ENCODE data around the gene ZGPAT.

The ZGPAT gene

DNA sequence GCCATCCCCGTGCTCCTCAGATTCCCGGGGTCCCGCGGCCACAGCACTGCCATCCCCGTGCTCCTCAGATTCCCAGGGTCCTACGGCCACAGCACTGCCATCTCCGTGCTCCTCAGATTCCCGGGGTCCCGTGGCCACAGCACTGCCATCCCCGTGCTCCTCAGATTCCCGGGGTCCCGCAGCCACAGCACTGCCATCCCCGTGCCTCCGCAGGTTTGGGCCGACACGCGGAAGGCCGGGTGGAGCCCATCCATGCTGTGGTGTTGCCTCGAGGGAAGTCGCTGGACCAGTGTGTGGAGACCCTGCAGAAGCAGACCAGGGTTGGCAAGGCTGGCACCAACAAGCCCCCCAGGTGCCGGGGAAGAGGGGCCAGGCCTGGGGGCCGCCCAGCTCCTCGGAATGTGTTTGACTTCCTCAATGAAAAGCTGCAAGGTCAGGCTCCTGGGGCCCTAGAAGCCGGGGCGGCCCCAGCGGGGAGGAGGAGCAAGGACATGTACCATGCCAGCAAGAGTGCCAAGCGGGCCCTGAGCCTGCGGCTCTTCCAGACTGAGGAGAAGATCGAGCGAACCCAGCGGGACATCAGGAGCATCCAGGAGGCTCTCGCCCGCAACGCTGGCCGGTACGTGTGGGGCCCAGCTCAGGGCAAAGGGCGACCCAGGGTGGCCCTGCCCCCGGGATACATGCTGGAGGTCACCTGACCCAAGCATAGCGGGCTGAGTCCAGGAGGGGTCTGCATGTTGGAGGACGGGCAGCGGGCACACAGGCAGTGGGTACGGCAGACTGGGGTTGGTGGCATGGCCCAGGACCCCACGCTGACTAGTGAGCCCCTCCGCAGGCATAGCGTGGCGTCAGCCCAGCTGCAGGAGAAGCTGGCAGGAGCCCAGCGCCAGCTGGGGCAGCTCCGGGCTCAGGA, 27.4 kb downstream of the ZGPAT start:
- DNase-seq: no peak

DNA sequence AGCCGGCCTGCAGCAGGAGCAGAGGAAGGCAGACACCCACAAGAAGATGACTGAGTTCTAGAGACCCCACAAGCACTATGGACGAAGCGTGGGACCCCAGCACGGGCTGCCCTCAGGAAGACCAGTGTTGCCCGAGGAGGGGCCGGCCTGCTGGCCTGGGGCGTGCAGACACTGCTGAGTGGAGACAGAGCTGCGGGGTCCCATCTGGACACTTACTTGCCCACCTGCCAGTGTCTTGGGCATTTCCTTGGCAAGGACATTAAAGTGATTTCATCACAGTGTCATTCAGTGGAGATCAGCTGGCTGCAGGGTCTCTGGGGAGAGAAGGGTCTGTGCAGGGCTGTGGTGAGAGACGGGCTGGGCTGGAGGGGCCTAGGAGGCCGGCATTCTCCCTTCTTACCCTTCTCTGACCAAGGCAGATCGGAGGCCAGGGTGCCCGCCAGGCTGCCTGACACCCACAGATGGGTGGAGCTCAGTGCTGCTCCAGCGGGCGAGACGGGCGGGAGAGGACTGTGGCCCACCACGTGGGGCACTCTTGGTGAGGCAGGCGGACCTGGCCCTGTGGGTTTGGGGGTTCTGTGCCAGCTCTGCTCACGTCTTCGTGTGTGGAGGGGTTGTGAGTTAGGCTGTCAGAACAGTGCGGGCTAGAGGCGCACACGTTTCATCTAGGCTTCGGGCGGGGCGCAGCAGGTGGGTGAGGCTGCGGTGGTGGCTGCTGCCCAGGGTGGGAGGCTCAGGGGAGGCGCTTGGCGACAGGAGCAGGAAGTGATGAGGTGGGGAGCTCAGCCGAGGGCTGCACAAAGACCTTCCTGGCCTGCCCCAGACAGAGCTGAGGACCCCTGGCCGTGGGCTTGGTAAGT, 28.2 kb downstream of the ZGPAT start, which contains the start of gene LIME1:
LIME1 (plus strand) TSS at position 806 of the 860 bp plus-strand sequence. CDS start 886 bp downstream, outside the sequence.
- no peak for DNase-seq

DNA sequence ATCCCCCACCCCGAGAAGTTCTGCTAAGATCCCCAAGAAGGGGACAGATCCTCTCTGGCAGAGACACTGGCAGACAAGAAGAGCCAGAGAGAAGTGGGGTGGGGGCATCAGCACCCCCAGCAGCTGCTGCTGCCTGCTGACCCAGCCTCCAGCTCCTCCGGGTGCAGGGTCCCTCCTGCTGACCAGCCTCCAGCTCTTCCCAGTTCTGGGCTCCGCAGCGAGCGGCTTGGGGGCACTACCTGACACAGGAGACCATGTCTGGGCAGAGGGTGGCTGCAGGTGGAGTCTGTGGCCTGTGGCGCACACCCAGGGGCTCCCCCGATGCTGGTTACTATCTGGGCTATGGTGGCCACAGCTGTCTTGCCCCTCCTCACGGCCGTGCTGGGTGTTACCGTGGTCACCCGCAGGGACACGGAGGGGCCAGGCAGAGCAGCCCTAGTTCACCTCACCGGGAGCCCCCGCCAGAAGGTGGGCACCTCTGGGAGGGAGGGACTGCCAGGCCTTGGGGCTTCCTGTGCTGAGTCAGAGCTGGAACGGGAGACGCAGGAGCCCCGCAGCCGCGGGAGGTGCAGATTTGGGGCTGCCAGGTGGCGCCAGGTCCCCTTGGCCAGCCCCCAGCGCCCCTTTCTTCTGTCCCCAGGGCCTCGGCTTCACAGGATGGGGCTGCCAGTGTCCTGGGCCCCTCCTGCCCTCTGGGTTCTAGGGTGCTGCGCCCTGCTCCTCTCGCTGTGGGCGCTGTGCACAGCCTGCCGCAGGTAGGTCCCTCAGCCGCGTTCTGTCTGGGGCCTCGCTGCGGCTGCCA, 29.3 kb downstream of the ZGPAT start:
- no peak for DNase-seq

DNA sequence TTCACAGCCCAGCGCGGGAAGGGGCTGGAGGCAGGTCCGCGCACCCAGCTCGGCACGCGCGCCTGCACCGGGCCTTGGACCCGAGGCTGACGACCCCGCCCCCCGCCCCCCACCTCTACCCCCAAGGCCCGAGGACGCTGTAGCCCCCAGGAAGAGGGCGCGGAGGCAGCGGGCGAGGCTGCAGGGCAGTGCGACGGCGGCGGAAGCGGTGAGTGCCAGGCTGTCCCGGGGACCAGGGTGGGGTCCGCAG, 29.8 kb downstream of the ZGPAT start:
- no peak for DNase-seq

DNA sequence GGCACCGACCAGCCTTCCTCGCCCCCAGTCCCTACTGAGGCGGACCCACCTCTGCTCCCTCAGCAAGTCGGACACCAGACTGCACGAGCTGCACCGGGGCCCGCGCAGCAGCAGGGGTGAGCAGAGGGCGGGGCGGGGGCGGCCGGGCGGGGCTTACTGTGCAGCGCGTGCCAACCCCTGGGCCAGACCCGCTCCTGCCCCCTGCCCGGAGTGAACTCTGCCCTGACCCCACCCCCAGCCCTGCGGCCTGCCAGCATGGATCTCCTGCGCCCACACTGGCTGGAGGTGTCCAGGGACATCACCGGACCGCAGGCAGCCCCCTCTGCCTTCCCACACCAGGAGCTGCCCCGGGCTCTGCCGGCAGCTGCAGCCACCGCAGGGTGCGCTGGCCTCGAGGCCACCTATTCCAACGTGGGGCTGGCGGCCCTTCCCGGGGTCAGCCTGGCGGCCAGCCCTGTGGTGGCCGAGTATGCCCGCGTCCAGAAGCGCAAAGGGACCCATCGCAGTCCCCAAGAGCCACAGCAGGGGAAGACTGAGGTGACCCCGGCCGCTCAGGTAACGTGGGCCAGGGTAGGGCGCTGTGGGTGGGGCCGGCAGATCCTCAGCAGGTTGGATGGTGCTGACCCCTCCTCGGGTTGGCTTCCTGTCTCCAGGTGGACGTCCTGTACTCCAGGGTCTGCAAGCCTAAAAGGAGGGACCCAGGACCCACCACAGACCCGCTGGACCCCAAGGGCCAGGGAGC, 30.3 kb downstream of the ZGPAT start:
- no peak for DNase-seq

DNA sequence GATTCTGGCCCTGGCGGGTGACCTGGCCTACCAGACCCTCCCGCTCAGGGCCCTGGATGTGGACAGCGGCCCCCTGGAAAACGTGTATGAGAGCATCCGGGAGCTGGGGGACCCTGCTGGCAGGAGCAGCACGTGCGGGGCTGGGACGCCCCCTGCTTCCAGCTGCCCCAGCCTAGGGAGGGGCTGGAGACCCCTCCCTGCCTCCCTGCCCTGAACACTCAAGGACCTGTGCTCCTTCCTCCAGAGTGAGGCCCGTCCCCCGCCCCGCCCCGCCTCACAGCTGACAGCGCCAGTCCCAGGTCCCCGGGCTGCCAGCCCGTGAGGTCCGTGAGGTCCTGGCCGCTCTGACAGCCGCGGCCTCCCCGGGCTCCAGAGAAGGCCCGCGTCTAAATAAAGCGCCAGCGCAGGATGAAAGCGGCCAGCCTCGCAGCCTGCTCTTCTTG, 30.9 kb downstream of the ZGPAT start:
- DNase-seq: no peak

DNA sequence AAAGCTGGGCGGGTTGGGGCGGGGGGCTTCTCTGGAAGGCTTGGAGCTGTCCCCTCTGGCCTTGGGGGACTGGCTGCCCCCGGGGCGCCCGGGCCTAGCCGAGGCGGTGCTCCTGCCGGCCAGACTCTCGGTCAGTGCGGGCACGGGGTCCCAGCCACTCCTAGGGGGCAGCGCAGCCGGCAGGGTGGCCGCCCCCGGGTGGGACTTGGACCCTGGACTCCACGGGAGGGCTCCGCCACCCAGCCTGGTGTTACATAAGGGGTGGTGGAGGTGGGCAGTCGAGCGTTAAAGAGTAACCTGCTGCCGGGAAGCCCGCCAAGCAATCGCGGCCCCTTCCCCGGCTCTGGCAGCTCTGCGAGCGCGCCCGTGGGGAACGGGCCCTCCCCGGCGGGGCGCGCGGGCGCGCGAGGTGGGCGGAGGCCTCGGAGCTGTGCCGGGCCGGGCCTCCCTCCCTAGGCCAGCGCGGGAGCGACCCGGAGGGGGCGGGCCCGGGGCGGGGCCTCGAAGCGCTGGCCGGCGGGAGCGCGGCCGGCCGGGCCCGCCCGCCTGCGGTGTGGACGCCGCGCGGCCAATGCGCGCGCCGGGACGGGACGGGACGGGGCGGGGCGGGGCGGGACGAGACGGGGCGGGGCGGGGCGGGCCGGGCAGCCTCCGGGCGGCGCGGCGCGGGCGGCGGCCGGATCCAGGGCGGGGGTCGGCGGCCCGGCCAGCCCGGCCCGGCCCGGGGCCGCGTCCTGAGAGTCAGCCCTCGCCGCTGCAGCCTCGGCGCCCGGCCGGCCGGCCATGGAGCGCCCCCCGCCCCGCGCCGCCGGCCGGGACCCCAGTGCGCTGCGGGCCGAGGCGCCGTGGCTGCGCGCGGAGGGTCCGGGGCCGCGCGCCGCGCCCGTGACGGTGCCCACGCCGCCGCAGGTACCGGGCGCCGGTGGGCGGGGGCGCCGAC, 31.6 kb downstream of the ZGPAT start, which contains the start of gene SLC2A4RG:
SLC2A4RG (plus strand) TSS at position 647 of the 940 bp plus-strand sequence; CDS start at position 784, 137 bp downstream.
- DNase-seq: peak; percentile 63

DNA sequence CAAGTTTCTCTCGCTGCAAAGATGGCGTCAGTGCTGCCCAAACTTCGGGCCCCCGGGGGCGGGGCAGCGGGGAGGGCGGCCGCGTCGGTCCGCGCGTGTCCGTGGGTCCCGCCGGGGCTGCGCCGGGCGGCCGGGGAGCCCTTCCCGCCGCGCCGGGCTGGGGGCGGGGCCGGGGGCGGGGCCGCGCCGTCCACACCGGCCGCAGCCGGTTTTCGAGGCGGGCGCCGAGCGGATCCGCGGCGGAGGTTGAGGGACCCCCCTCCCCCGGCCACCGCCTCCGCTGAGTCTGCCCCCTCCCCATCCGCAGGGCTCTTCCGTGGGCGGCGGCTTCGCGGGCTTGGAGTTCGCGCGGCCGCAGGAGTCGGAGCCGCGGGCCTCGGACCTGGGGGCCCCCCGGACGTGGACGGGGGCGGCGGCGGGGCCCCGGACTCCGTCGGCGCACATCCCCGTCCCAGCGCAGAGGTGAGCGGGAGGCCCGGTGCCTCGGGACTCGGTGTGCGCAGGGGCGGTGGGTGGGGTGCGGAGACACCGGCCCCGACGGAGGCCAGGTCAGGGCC, 32.3 kb downstream of the ZGPAT start:
- peak; percentile 33 for DNase-seq

DNA sequence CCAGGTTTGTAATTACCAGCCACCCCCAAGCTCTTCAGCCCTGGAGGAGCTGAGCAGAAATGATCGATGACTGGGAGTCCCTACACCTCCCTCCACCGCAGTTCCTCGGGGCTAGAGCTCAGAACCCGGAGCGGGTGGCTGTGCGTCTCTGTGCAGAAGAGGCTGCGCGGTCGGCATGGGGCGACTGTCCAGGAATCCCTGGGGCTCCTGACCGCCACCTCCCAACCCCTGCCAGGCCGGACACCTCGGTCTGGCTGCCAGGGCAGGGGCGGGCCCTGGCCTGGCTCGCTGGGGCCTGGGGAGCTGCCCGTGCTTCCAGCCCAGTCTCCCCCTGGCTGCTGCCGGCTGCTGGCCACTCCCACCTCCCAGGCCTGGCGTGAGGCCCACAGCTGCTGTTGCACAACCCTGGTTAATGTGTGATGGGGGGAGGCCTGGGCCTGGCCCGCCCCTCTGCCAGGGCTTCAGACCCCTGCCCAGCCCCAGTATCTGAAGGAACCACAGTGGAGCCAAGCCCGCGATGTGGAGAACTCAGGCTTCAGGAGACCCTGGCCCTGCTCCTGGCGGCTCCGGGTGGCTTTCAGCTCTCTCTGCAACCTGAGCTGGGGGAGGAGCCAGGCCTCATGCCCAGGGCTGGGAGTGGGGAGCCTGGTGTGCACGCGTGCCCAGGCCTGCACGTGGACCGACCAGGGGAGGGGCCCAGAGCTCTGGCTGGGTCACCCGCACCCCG, 33.0 kb downstream of the ZGPAT start:
- peak; percentile 50 for DNase-seq

DNA sequence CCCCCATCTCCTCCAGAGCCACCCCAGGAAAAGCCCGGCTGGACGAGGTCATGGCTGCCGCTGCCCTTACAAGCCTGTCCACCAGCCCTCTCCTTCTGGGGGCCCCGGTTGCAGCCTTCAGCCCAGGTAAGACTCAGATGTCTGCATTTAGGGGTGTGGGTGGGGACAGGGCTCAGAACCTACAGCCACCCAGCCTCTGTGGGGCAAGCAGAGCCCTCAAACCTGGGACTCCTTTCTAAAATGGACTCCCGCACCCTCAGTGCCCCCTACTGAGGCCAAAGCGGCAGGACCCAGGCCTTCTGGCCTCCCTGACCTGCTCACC, 33.5 kb downstream of the ZGPAT start:
- DNase-seq: no peak

DNA sequence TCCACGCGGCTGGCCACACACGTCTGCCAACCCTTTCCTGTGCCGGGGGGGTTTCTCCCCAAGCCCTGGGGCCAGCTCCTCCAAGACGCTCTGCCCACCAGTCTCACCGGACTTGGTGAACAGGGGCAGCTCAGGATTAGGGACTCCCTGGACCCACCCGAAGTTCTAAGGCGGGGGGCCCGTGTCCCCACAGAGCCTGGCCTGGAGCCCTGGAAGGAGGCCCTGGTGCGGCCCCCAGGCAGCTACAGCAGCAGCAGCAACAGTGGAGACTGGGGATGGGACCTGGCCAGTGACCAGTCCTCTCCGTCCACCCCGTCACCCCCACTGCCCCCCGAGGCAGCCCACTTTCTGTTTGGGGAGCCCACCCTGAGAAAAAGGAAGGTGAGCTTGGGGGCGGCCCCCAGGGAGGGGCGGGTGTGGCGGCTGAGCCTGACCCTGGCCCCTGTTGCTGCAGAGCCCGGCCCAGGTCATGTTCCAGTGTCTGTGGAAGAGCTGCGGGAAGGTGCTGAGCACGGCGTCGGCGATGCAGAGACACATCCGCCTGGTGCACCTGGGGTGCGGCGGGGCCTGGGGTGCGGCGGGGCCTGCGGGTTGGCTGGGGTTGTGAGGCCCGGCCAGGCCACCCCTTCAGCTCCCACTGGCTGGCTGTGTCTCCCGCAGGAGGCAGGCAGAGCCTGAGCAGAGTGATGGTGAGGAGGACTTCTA, 34.0 kb downstream of the ZGPAT start:
- DNase-seq: no peak

DNA sequence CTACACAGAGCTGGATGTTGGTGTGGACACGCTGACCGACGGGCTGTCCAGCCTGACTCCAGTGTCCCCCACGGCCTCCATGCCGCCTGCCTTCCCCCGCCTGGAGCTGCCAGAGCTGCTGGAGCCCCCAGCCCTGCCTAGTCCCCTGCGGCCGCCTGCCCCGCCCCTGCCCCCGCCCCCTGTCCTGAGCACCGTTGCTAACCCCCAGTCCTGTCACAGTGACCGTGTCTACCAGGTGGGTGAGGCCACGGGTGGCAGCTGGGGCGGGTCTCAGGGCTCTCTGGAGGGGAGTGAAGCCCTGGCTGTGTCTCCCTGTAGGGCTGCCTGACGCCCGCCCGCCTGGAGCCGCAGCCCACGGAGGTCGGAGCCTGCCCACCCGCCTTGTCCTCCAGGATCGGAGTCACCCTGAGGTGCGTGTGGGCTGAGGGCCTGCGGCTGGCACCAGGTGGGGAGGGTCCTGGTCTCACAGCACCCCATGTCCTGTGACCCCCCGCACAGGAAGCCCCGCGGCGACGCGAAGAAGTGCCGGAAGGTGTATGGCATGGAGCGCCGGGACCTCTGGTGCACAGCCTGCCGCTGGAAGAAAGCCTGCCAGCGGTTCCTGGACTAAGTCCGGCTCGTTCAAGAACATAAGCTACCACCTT, 34.7 kb downstream of the ZGPAT start:
- DNase-seq: no peak

DNA sequence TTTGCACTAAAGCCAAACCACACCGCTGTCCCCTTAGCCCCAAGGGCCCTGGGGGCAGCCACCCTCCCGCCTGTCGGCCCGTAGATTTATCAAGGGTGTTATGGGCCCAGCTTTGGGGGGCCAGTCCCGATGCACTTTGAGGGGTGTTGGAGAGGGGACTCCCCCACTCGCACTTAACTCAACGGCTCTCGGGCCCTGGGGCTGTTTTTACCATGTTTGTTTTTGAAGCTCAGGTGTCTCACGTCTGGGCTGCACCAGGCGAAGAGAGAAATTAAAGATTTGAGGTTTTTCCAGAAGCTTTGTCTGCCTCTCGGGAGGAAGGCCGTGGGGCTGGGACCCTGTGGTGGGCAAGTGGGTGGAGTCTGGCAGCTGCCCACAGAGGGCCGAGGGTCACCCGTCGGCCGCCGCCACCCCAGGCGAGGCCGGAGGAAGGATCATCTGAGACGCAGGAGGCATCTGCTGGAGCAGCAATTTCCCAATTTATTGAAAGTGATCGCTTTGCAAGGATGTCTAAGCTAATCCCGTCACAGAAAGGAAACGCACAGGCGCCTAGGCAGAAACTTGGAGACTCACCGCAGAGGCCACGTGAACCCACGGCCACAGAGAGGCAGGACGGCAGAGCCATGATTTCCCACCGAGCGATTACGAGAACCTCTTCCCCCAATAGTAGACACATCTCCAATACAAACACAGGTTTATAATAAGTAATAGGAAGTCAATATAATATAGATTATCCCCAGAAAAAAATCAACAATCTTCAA, 35.6 kb downstream of the ZGPAT start:
- no peak for DNase-seq

DNA sequence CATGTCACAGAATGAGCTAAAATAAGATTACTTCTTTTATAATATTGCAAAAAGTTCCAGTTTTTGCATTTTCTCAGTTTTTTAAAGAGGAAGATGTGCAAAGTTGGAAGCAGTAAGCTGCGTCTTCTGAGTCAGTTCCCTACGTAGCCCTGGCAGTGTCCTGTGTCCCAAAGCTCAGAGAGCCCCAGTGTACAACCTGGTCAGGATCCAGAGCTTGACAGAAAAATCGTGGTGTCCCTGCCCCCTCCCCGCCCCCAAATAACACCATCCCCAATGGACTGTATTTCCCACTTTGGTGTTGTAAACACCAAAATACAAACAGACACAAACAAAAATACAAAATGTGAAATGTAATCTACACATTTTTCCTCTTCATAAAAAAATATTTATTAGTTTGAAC, 36.3 kb downstream of the ZGPAT start:
- no peak for DNase-seq

DNA sequence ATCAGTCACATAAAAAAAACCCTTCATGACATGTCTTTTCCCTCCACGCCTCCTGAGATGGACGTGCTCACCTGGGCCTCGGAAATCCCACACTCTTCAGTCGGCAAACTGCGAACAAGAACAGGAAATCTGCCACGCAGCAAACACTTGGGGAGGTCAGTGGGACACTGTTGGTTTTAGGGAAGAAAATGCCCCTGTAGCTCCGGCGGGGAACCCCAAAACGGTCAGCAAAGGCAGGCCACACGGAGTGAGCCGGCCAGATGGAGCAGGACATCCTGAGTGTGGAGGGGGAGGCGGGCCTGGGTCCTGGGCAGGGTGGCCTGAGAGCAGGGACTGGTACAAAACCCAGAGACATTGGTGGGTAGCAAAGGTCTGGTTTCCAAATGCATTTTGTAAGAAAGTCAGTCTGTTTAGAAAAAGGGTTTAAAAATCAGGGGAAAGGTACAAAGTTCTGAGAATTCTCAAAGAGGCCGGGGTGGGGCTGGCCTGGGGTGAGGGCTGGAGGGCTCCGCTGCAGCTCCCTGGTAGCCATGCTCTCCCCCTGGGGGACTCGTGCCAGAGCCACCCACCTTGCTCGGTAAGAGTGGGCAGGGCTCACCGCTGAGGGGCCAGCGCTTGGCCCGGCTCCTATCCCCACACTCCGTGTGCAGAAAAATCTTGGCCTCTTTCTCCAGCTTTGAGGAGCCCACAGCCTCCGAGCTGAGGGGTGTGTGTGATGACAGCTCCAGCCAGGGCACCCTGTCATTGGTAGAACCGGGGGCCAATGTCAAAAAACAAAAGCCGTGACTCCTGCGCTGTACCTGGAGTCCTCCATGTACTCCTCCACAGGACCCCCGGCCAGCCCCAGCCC, 37.0 kb downstream of the ZGPAT start:
- DNase-seq: no peak

DNA sequence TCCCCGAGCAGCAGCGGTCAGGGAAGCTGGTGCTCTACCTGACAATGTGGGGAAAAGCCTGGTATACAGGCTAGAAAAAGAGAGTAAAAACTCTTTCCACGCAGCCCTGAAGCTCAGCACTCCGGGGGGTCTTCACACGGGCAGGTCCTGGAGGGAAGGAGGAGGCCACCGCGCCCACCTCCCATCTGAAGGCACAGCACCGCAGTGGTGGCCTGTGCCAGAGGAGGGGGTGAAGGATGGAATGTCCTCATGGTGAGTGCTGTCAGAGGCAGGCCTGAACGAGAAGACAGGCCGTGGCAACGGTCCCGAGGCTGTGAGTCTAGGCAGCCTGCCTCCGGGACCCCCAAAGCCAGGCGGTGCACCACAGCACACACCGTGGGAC, 37.6 kb downstream of the ZGPAT start:
- no peak for DNase-seq
